Stimulated activated CD4-positive, alpha-beta T cell treated with anti-CD3 and anti-CD28 coated beads, Interleukin-12 subunit alpha, Interleukin-12 subunit beta, amount 100 ng/mL, for 4 hours (primary cell): ENCODE data around the gene C1QTNF1.
"Not testable (repeated sequence)": the region's sequence is repeated elsewhere in the genome, so short reads cannot be mapped to it uniquely, and the experiment has no call there.

Experiments used
- DNase-seq: peaks from one replicate; pipeline ENCODE4 v3.0.0-alpha.2; 2020

The C1QTNF1 gene

DNA sequence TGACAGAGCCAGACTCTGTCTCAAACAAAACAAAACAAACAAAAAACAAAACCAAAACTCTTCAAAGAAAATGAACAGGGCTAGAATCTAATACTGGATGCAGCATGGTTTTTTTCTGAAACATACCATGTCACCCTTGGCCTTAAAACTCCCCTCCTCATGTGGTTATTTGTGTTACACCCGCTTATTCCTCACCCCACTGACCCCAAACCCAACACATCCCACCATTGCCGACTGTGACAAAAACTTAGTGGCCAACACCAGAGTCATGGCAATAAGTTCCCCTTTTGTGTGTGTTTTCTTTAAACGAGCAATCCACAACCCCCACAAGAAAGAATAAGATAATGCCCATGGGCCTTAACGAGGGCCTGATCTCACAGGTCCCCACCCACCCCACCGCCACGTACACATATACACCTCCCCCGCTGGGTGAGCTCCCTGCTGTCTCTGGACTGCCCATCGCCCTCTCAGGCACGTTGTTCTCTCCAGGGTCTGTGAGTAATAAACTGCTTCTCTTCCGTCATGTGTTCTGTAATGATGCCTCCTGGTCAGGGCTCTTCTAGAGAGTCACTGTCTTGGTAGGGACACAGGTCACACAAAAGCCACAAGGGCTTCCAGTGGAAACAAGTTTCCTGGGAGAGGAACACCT is 33.9 kb downstream of the C1QTNF1 start:
- no peak for DNase-seq

DNA sequence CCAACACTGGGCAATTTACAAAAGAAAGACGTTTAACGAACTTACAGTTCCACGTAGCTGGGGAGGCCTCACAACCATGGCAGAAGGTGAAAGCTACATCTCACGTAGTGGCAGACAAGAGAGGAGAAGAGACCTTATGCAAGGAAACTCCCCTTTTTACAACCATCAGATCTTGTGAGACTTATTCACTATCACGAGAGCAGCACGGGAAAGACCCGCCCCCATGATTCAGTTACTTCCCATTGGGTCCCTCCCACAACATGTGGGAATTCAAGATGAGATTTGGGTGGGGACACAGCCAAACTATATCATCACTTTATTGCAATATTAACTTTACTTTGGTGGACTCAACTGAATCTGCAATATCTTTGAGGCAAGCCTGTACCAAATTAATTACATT is 38.7 kb downstream of the C1QTNF1 start:
- no peak for DNase-seq

DNA sequence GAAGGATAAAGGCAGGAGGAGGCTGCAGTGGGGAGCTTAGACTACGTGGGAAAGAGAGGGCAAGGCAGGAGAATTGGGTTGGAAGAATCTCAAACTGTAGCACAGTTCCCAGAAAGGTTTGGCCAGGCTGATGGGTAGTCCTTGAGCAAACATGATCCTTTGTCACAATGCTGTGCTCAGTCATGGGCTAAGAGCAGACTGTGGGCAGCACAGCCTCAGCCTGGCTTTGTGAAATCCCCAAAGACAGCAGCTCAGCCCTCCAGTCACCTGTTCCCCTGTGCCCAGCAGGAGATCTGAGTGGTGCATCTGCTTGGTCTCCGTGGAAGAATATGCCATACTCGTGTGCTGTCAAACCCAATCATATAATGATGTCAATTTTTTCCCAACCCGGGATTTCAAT is 40.1 kb downstream of the C1QTNF1 start:
- no peak for DNase-seq

GRCh38 chr17:79065105-79065670 is 41.2 kb downstream of the C1QTNF1 start:
- DNase-seq, result peak; percentile 38

- no peak for DNase-seq
These were observed 43.0 kb downstream of the C1QTNF1 start for GRCh38 chr17:79066963-79067362.

DNA sequence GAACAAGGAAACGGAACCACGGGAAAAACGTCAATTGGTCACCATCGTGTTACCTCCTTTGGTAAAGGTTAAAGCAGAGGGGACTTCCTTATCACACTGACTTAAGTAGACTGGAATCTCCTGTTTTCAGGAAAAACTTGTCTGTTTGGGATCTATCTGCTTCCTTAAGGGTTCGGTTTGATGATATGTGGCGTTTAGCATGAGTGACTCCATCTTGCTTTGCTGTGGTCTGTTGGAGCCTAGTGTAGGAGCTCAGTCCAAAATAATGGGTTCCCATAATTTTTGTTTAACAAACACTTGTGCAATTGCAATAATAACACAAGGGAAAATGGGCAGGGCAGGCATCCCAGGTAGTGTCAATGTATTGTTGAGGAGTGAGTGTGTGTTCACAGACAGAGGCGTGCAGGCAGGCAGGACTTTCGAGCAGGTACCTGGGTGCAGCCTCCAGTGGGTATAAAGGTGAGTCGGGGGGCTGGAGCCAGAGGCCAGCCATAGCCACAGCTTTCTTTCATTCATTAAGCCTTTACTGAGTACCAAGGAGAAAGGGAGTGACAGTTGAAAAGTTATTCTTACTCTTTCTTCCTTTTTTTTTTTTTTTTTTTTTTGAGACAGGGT is 46.4 kb downstream of the C1QTNF1 start:
- no peak for DNase-seq

DNA sequence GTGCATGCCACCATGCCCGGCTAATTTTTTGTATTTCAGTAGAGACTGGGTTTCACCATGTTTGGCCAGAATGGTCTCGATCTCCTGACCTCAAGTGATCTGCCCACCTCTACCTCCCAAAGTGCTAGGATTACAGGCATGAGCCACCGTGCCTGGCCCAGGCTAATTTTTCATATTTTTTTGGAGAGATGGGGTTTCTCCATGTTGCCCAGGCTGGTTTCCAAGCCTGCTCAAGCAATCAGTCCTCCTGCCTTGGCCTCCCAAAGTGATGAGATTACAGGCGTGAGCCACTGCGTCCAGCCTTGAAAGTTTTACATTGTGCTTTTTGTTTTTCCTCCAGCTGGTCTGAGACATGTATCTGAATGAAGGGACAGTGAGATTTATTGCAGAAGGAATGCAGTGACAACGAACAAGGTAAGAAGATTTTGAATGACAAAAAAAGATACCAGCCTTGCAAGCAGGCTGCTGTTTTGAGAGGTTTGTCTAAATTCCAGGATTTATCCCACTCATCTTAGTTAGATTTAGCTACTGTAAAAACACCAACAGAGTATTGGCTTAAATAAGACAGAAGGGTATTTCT is 47.3 kb downstream of the C1QTNF1 start:
- DNase-seq, result no peak

GRCh38 chr17:79072544-79072943 is 48.6 kb downstream of the C1QTNF1 start:
- DNase-seq, result no peak

GRCh38 chr17:79073016-79073705 is 49.2 kb downstream of the C1QTNF1 start:
- no peak for DNase-seq

GRCh38 chr17:79073706-79074088 is 49.7 kb downstream of the C1QTNF1 start:
- no peak for DNase-seq

- DNase-seq, result not testable (repeated sequence)
These were observed 50.2 kb downstream of the C1QTNF1 start for GRCh38 chr17:79074121-79074648.

DNA sequence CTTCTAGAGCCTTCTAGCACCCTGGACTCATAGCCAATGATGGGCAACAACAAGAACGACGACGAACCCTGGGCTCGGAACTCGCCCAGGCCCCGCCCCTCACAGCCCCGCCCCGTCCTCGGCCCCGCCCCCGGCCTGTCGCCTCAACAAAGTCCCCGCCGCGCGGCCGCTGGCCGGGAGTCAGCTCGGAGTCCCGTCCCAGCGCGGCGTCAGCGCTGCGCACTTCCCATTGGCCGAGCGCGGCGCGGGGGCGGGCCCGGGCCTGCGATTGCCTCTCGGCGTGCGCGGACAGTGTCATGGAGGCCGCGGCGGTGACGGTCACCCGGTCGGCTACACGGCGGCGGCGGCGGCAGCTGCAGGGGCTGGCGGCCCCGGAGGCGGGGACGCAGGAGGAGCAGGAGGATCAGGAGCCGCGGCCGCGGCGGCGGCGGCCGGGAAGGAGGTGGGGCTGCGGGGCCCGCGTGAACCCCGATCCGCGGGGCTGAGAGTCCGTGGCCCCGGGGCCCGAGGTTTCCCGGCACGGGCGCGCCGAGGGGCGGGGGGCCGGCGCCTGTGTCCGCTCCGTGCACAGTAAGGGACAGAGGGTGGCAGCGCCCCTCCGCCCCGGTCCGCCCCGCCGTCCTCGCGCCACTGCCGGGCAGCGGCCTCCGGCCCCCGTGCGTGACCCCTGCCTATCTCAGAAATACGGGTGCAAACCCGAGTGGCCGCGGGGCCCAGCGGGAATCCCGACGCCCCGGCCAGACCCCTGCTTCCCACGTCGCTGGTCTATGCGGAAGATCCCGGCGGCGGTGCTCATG is 50.9 kb downstream of the C1QTNF1 start, which contains the start of gene ENGASE:
Gene ENGASE (plus strand): TSS at position 176 of the 797 bp plus-strand sequence. CDS start 121 bp downstream, at position 297.
- peak; percentile 92 for DNase-seq

- DNase-seq, result no peak
These were observed 51.4 kb downstream of the C1QTNF1 start for GRCh38 chr17:79075446-79075750.

DNA sequence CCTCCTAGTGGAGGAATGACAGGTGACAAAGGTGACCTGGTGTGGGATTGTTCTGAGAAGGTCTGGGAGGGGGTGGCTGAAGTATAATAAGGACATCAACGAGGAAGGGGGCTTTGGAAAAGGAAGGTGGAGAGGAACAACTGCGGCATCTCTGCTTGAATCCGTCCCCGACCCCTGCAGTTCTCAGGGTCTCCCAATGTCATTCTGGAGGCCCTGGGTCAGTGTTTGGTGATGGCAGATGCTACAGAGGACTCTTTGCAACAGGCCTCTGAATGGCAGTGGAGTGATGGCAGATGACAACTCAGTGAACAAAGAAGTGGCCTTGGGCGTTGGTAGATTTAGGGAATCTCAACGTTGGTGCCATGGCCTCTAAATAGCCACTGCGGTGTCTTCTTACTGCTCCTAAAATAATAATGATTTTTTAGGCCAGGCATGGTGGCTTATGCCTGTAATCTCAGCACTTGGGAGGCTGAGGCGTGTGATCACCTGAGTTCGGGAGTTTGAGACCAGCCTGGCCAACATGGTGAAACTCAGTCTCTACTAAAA is 52.0 kb downstream of the C1QTNF1 start:
- no peak for DNase-seq

DNA sequence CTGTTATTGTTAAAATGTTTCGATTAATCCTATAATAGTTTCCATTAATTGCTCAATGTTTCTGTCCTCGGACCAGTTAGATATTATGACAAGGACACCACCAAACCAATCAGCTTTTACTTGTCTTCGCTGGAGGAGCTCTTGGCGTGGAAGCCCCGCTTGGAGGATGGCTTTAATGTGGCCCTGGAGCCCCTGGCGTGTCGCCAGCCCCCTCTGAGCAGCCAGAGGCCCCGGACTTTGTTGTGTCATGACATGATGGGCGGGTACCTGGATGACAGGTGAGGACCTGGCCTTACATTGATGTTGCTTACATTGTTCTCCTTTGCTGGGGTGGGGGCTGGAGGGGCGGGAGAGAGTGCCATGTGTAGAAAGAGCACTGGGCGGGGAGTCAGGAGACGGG is 53.6 kb downstream of the C1QTNF1 start:
- no peak for DNase-seq

- DNase-seq, result no peak
These were observed 54.7 kb downstream of the C1QTNF1 start for GRCh38 chr17:79078476-79079190.

- no peak for DNase-seq
These were observed 55.6 kb downstream of the C1QTNF1 start for GRCh38 chr17:79079421-79080200.

DNA sequence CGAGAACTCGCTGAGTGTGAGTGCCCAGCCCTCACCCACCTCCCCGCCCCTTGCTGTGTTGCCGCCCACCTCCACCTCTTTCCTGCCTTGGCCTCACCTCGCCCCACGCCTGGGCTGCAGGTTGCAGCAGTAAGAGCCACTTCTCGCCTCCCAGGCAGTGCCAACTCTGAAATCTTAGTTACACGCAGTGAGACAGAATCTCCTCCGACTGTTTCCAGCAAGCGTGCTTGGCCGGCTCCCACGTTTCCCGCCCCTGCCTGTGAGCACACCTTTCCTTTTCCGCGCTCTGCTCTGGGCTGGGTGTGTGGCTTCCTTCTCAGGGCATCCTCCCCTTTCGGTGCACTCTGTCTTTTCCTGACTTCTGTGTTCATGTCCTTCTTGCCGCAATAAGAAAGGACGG is 56.4 kb downstream of the C1QTNF1 start:
- DNase-seq, result no peak

- no peak for DNase-seq
These were observed 56.9 kb downstream of the C1QTNF1 start for GRCh38 chr17:79080761-79081290.

DNA sequence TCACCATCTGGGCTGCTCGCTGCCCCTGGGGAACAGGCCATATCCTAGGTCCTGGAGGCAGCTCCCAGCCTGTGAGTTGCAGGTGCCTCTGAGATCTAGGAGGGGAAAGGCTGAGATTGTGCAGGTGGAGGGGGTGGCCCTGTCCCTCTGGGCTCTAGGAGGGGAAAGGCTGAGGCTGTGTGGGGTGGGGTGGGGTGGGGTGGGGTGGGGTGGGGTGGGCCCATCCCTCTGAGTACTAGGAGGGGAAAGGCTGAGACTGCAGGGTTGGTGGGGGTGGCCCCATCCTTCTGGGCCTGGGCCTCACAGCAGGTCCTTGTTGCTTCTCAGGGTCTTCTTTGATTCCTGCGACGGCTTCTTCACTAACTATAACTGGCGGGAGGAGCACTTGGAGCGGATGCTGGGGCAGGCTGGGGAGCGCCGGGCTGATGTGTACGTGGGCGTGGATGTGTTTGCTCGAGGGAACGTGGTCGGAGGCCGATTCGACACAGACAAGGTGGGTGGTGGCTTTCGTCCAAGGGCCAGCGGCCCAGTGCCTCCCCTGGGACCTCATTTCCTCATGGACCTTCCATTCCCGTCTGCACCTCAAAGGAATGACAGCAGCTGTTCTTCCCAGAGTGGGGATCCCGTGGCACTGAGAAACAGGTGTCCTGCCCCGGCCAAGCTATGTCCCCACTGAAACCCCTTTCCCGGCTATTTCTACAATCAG is 57.8 kb downstream of the C1QTNF1 start:
- no peak for DNase-seq
